Calu3 (cell line): ENCODE results near the gene DNMT3B. TPM values are rescaled to one million over a fixed set of nuclear protein-coding genes. Genes with fewer than 3 reads are reported as not detected.

Experiments used
- BruUV-seq: library from RNA; stranded (reverse); fragments of 400-500 nt; replicated peaks from 2 replicates; lab custom pipeline; 2021; lab: Mats Ljungman, UMichigan
- CTCF ChIA-PET: fragments of 300-600 bp; sonication (Branson Sonifier 250); formaldehyde crosslinking; loops from one replicate; lab custom pipeline; 2022; ENCODE audit warnings: antibody characterized with exemption; lab: Charles Lee
- DNase-seq: peaks from one replicate; pipeline ENCODE4 v3.0.0; 2022
- H3K27ac Mint-ChIP-seq: one replicate; pipeline ENCODE4 v1.8.0; 2022; ENCODE audit warnings: mixed read lengths; ENCODE audit not compliant: unreplicated experiment
- H3K27me3 Mint-ChIP-seq: one replicate; pipeline ENCODE4 v1.8.0; 2022; ENCODE audit warnings: mixed read lengths; ENCODE audit not compliant: unreplicated experiment
- H3K36me3 Mint-ChIP-seq: one replicate; pipeline ENCODE4 v1.8.0; 2022; ENCODE audit warnings: mild to moderate bottlenecking, moderate library complexity, mixed read lengths; ENCODE audit not compliant: insufficient read depth, unreplicated experiment
- H3K4me1 Mint-ChIP-seq: one replicate; pipeline ENCODE4 v1.8.0; 2022; ENCODE audit warnings: mild to moderate bottlenecking, low read depth, mixed read lengths; ENCODE audit not compliant: unreplicated experiment
- H3K4me3 Mint-ChIP-seq: one replicate; pipeline ENCODE4 v1.8.0; 2022; ENCODE audit warnings: mild to moderate bottlenecking, low read depth, moderate library complexity, mixed read lengths; ENCODE audit not compliant: unreplicated experiment
- H3K9me3 Mint-ChIP-seq: one replicate; pipeline ENCODE4 v1.8.0; 2022; ENCODE audit warnings: low read depth, mixed read lengths; ENCODE audit not compliant: unreplicated experiment
- intact Hi-C: fragments of 100-400 bp; cut with micrococcal nuclease; formaldehyde crosslinking; loops from one replicate; pipeline ENCODE4 v1.10.0; 2022; ENCODE audit not compliant: unreplicated experiment
- total RNA-seq: library from RNA; stranded (reverse); gene quantifications from 2 replicates; pipeline ENCODE4 v1.2.3, GENCODE V29; 2022
- TF ChIP-seq, protein P1 (sequence below): fragments of 200-600 bp; IDR thresholded peaks from one replicate; pipeline ENCODE4 v1.8.0; 2022; ENCODE audit warnings: antibody characterized with exemption; ENCODE audit not compliant: unreplicated experiment

DNMT3B gene
- total RNA-seq, 1 experiment from 2014 or later = 10.8 TPM

DNA sequence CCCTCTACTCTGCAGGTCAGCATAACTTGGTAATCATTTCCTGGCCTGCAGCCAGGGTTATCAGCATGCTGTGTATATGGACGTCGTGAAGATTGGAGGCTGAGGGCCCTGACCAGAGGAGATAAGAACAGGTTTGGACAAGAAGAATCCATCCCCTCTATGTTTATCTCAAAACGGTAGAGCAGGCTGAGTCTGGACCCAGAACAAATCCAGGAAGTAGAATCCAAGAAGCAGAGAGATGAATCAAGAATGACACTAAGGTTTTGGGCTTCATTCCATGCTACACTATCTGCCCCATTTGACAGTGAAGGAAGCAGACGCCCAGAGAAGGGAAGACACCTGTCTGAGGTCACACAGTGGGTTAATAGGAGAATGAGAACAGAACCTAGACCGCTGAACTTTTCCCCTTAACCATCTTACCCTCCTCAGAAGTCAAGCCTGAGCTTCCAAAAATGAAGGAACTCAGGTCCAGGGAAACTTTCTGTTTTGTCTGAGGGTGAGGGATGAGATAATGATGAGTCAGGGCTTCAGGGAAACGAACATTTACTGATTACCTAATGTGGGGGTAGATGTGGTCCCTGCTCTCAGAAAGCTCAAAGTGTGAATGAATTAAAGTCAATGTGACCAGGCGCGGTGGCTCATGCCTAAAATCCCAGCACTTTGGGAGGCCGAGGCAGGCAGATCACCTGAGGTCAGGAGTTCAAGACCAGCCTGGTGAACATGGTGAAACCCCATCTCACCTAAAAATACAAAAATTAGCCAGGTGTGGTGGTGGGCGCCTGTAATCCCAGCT is 9.5 kb upstream of the DNMT3B start:
- Mint-ChIP-seq H3K4me3 (no peak overlapping the region), H3K27me3 (no peaks in the 10 kb centered on the region), H3K9me3 (no peaks in the 10 kb centered on the region), H3K36me3 (no peaks in the 10 kb centered on the region), H3K4me1 (peaks cover 8% of the 10 kb centered on the region), H3K27ac (no peak overlapping the region)
- no peak for DNase-seq
- CTCF ChIA-PET = no interaction called here
- intact Hi-C loops = no loop called here
- no TSS peak for BruUV-seq
- TF ChIP-seq, protein P1, sequence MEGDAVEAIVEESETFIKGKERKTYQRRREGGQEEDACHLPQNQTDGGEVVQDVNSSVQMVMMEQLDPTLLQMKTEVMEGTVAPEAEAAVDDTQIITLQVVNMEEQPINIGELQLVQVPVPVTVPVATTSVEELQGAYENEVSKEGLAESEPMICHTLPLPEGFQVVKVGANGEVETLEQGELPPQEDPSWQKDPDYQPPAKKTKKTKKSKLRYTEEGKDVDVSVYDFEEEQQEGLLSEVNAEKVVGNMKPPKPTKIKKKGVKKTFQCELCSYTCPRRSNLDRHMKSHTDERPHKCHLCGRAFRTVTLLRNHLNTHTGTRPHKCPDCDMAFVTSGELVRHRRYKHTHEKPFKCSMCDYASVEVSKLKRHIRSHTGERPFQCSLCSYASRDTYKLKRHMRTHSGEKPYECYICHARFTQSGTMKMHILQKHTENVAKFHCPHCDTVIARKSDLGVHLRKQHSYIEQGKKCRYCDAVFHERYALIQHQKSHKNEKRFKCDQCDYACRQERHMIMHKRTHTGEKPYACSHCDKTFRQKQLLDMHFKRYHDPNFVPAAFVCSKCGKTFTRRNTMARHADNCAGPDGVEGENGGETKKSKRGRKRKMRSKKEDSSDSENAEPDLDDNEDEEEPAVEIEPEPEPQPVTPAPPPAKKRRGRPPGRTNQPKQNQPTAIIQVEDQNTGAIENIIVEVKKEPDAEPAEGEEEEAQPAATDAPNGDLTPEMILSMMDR = no peak

DNA sequence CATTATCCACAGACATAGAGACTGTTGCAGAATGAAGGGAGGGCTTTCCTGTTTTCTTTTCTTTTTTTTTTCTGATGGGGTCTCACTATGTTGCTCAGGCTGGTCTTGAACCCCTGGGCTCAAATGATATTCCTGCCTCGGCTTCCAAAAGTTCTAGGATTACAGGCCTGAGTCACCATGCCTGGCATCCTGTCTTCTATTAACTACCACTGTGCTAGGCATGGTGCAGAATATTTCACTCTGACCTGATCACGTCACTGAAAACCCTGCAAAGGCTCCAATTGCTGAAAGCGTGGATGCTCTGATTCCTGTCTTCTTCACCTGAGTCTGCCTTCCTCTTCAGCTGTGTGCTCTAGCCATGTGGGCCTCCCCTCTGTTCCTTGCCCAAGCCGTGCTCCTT is 8.5 kb upstream of the DNMT3B start:
- TF ChIP-seq, protein P1 = no peak
- intact Hi-C loops = no loop called here
- H3K36me3 Mint-ChIP-seq = no peaks in the 10 kb centered on the region
- H3K27ac Mint-ChIP-seq = no peak overlapping the region
- CTCF ChIA-PET = no interaction called here
- DNase-seq = no peak
- no peak overlapping the region for H3K4me3 Mint-ChIP-seq
- peaks cover 8% of the 10 kb centered on the region for H3K4me1 Mint-ChIP-seq
- H3K27me3 Mint-ChIP-seq = no peaks in the 10 kb centered on the region
- no TSS peak for BruUV-seq
- H3K9me3 Mint-ChIP-seq = no peaks in the 10 kb centered on the region

DNA sequence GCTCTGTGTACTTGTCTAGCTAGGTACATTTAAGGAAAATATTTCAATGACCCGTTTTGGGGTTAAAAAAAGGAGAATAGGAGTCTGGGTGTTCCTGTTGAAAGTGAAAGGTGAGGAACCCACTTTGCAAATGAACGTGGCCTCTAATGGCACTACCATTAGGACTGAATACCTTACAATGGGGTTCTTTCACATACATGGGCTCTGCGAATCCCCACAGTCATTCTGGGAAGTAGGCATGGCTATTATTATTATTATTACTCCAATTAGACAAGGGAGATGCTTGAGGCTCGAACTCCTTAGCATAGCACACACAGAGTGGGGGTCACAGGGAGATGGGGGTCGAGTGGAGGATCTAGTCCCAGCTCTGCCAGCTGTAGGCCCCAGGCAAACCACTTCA is 6.0 kb upstream of the DNMT3B start:
- Mint-ChIP-seq H3K27ac (no peak overlapping the region), H3K27me3 (no peaks in the 10 kb centered on the region), H3K36me3 (peaks cover 7% of the 10 kb centered on the region), H3K9me3 (no peaks in the 10 kb centered on the region), H3K4me3 (no peak overlapping the region), H3K4me1 (peaks cover 12% of the 10 kb centered on the region)
- no peak for DNase-seq
- intact Hi-C loops = no loop called here
- CTCF ChIA-PET = interaction anchor here (0.7 kb wide), 1 partner anchor 104 kb away, joined by 4 read pairs; no protein-coding TSS in a partner anchor
- TF ChIP-seq, protein P1 = no peak
- no TSS peak for BruUV-seq

DNA sequence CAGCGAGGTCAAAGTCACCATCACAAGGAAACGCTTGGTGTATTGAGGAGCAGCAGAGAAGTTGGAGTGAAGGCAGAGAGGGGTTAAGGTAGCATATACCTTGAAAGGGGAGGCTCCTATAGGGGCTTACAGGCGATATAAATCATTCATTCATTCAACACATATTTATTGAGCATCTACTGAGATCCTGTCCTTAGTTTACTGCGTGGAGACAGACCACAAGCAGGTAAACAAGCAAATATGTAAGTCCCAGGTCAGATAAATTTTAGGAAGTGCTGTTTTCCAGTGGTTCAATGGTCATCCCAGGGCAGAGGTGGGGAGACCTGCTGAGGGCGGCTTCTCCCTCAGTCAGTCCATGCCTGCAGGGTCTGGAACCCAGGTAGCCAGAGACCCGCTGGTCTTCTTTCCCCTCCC is 761 bp upstream of the DNMT3B start:
- CTCF ChIA-PET = no interaction called here
- Mint-ChIP-seq H3K4me3 (peak overlapping the region; percentile 93), H3K27ac (peak overlapping the region; percentile 86), H3K9me3 (no peaks in the 10 kb centered on the region), H3K4me1 (peaks cover 27% of the 10 kb centered on the region), H3K27me3 (no peaks in the 10 kb centered on the region), H3K36me3 (peaks cover 35% of the 10 kb centered on the region)
- DNase-seq = no peak
- BruUV-seq = no TSS peak
- intact Hi-C loops = no loop called here
- TF ChIP-seq, protein P1 = no peak
